GDM1 (cell line): ENCODE measurements around the gene TSPYL2.

Source experiments
- DNase-seq: peaks from one replicate; lab custom pipeline; 2025; lab: John Stamatoyannopoulos, UW

Gene TSPYL2

DNA sequence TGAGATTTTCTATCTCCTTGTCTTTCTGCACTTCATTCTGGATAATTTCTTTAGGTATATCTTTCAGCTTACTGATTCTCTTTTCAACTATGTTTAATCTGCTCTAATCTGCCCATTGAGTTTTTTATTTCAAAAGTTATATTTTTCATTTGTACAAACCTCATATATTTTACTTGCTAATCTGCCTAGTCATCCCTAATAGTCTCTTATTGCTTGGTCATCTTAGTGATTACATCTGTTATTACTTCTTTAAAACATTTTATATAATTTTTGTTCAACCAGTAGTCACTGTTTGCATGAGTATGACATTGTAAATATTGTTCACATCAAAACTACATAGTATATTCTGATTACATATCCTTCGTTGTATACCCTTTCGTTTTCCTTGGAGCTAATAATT, 44.2 kb downstream of the TSPYL2 start:
- no peak for DNase-seq

DNA sequence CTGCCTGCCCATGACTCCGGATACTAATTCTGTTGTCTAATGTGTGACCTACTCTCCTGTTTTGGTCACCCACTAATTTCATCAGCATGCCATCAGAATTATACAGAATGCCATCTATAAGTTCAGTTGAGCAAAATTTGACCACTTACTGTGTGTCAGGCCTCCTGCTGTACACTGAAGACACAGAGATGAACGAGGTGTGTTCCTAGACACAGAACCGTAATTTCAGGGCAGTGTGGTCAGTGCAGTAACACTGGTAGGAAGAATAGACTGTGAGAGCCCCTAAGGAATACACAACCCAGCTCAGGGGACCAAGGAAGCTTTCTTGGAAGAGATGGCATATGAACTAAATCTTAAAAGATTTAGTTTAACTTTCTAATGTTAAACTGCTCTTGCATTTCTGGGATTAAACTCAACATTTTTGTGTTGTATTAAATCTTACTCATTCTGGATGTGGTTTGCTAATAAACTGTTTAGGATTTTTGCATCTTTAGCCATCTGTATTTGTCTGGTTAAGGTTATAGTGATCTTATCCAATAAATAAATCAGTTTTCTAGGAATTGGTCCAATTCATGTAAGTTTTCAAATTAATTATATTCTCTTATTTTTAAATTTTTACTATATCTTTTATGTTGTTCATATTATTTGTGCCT, 46.1 kb downstream of the TSPYL2 start:
- DNase-seq = no peak

DNA sequence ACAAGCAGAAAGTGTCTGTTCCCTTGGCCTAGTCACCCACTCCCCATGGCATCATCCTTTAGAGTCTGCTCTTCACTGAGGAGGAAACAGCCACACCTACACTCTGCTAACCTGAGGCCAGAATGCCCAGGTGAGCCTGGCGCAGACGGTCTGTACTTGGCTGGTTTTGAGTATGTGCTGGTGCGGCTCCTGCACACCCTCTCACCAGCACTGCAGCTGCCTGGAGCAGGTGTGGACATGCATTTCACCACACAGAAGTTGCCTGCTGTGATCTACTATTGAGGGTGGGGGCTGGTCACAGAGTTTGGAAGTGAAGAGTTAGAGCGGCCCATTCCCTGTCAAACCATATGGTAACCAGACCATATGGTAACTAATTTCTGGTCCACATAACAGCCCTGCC, 51.2 kb downstream of the TSPYL2 start:
- DNase-seq = no peak

DNA sequence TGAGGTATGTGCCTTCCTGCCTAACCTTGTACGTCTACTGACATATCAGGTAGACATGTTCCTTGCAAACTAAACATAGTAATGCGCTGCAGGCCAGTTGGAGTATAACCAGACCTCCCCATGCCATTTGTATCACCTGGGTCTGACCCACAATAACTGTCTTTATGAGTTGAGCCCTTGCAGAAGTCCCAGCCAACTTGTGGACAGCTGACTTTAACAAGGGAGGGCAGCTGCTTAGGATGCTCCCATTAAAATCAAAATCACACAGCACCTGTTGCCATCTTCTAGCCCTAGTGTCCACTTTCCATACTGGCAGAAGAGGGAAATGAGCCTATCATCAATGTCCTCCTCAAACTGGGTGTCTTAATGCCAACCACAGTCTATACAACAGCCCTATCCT, 53.4 kb downstream of the TSPYL2 start:
- no peak for DNase-seq
